ENCODE measurements around the gene TCP10L.

The TCP10L gene

DNA sequence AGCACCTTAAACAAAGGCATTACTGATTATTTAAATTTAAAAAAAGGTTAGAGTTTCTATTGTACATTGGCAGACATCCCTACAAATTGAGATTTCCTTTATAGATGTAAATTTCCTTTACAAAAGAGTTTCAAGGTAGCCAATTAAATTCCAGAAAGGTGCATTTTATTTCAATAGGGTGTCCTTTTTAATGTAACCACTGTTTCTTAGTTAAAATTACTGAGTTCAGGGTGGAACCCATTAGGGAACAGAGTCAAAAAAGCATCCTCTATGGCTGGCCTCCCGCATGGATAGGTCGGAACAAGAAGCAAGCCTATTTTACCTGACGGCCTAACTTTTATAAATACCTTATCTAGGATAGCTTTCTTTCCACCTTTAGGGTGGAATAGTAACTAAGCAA, 24.4 kb downstream of the TCP10L start:
- TF ChIP-seq OVOL3 (tag by site-specific recombination; IDR thresholded peaks at IDR 0.05), result no peak
- no peak for TF ChIP-seq BCL11B (tag by site-specific recombination; IDR thresholded peaks at IDR 0.05; ENCODE audit: low read depth)
- no peak for TF ChIP-seq ZBTB21 (tag by site-specific recombination; IDR thresholded peaks at IDR 0.05)
- TF ChIP-seq ZNF785 (tag by site-specific recombination; IDR thresholded peaks at IDR 0.05), result no peak
- TF ChIP-seq ZNF391 (tag by site-specific recombination; IDR thresholded peaks at IDR 0.05; ENCODE audit: borderline replicate concordance, low read depth), result no peak
- TF ChIP-seq ZNF561 (tag by site-specific recombination; IDR thresholded peaks at IDR 0.05; ENCODE audit: borderline replicate concordance), result no peak
- TF ChIP-seq IKZF3 (tag by site-specific recombination; IDR thresholded peaks at IDR 0.05), result no peak
- TF ChIP-seq ZNF37A (tag by site-specific recombination; IDR thresholded peaks at IDR 0.05), result no peak
- no peak for TF ChIP-seq ZSCAN5A (tag by site-specific recombination; IDR thresholded peaks at IDR 0.05)
- TF ChIP-seq SETDB1 (IDR thresholded peaks at IDR 0.05; ENCODE audit: insufficient read length, low read length), result no peak
- no peak for TF ChIP-seq ZNF843 (tag by site-specific recombination; IDR thresholded peaks at IDR 0.05)
- no peak for TF ChIP-seq MYNN (tag by site-specific recombination; IDR thresholded peaks at IDR 0.05; ENCODE audit: borderline replicate concordance)
- no peak for TF ChIP-seq PRDM1 (tag by site-specific recombination; IDR thresholded peaks at IDR 0.05)
- Histone ChIP-seq H3K9me3 (ENCODE audit: control insufficient read depth, insufficient read depth, low read depth, low read length) (no peaks in the 10 kb centered on the region), H3K4me1 (ENCODE audit: control insufficient read depth, insufficient read depth, low read length) (no peaks in the 10 kb centered on the region), H3K27ac (ENCODE audit: extremely low read depth, low read depth, low read length) (no peak overlapping the region), H3K36me3 (ENCODE audit: control insufficient read depth in 2 of 2, insufficient read depth in 1 of 2, low read length in 2 of 2) (no peaks in the 10 kb centered on the region), H3K4me3 (ENCODE audit: low read depth, low read length) (no peak overlapping the region)
- ChIA-PET CTCF (interaction anchor here (0.6 to 2.5 kb wide), 4 partner anchors 9 to 155 kb away, joined by 3 to 20 read pairs (median 4); no protein-coding TSS in a partner anchor), POLR2A (no interaction called here)

DNA sequence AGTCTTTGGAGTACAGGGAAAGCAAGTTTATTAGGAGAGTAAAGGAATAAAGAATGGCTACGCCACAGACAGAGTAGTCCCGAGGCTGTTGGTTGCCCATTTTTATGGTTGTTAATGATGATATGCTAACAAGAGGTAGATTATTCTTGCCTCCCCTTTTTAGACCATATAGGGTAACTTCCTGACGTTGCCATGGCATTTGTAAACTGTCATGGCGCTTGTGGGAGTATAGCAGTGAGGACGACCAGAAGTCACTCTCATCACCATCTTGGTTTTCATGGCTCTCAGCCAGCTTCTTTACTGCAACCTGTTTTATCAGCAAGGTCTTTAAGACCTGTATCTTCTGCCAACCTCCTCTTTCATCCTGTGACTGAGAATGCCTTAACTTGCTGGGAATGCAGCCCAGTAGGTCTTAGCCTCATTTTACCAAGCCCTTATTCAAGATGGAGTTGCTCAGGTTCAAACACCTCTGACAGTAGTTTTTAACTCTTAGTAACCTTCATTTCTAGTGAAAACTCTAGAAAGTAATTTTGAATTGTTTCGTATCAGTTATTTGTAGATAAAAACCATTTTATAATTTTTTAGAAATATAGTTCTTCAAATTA, 26.2 kb downstream of the TCP10L start:
- no peaks in the 10 kb centered on the region for H3K4me1 ChIP-seq (ENCODE audit: control insufficient read depth, insufficient read depth, low read length)
- H3K9me3 ChIP-seq (ENCODE audit: control insufficient read depth, insufficient read depth, low read depth, low read length), result no peaks in the 10 kb centered on the region
- ChIA-PET CTCF (no interaction called here), POLR2A (no interaction called here)
- H3K27ac ChIP-seq (ENCODE audit: extremely low read depth, low read depth, low read length), result no peak overlapping the region
- H3K4me3 ChIP-seq (ENCODE audit: low read depth, low read length), result no peak overlapping the region
- H3K36me3 ChIP-seq (ENCODE audit: control insufficient read depth in 2 of 2, insufficient read depth in 1 of 2, low read length in 2 of 2), result no peaks in the 10 kb centered on the region
- TF ChIP-seq PRDM1 (tag by site-specific recombination; IDR thresholded peaks at IDR 0.05) (no peak), KLF10 (tag by site-specific recombination; IDR thresholded peaks at IDR 0.05) (no peak), ZNF157 (tag by site-specific recombination; IDR thresholded peaks at IDR 0.05) (no peak), AEBP2 (tag by site-specific recombination; IDR thresholded peaks at IDR 0.05; ENCODE audit: borderline replicate concordance) (no peak), SCRT1 (tag by site-specific recombination; IDR thresholded peaks at IDR 0.05; ENCODE audit: borderline replicate concordance) (no peak), RBAK (tag by site-specific recombination; IDR thresholded peaks at IDR 0.05) (no peak), SP2 (tag by site-specific recombination; IDR thresholded peaks at IDR 0.05) (no peak), HOXD13 (CRISPR knock-in tag; IDR thresholded peaks at IDR 0.05; ENCODE audit: borderline replicate concordance) (no peak), ZNF580 (tag by site-specific recombination; IDR thresholded peaks at IDR 0.05) (no peak)
